KOPT-K1 (cell line): ENCODE data around the gene CRISP3.
"Not testable (repeated sequence)": the region's sequence is repeated elsewhere in the genome, so short reads cannot be mapped to it uniquely, and the experiment has no call there.

Experiments used
- H3K27ac ChIP-seq: fragments of 200-600 bp; sonication (generic); 2 replicates; pipeline ENCODE4 v1.5.1; 2016; ENCODE audit warnings: antibody characterized with exemption, mild to moderate bottlenecking, low read depth, low read length; ENCODE audit not compliant: poor library complexity, severe bottlenecking
- H3K36me3 ChIP-seq: fragments of 200-600 bp; sonication (generic); 2 replicates; pipeline ENCODE4 v1.5.1; 2017; ENCODE audit warnings: antibody characterized with exemption, mild to moderate bottlenecking, low read length, moderate library complexity; ENCODE audit not compliant: insufficient read depth
- H3K9me3 ChIP-seq: fragments of 200-600 bp; sonication (generic); 2 replicates; pipeline ENCODE4 v1.5.1; 2017; ENCODE audit warnings: antibody characterized with exemption, low read length, mild to moderate bottlenecking; ENCODE audit not compliant: insufficient read depth, poor library complexity, severe bottlenecking

Gene CRISP3

DNA sequence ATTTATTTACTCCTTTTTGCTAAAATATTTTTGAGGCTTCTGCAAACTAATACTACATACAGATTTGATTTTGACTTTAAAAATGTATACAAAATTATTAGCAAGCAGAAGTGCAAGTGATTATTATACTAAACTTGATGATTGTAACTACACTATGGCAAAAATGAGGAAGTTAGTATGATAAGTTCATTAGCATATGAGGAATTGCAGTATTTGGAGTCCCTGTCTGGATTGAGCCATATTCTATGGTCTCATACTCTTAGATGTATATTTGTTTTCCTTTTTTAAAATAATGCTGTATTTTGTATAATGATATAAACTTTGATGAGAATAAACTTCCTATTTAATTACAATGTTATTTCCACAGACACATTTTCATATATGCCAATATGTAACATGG is 13.9 kb downstream of the CRISP3 start:
- no peaks in the 10 kb centered on the region for H3K36me3 ChIP-seq
- no peak overlapping the region for H3K27ac ChIP-seq
- H3K9me3 ChIP-seq, result no peaks in the 10 kb centered on the region

DNA sequence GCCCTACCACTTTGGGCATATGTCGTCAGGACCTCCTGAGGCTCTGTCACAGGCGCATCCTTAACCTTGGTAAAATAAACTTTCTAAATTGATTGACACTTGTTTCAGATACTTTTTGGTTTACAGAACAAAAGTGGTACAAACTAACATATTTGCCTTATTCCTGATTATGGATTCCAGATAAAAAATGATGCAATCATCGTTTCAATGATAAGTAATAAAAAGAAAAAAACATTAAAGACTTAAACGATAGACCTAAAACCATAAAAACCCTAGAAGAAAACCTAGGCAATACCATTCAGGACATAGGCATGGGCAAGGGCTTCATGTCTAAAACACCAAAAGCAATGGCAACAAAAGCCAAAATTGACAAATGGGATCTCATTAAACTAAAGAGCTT is 20.3 kb downstream of the CRISP3 start:
- not testable (repeated sequence) for H3K36me3 ChIP-seq, H3K9me3 ChIP-seq, H3K27ac ChIP-seq

DNA sequence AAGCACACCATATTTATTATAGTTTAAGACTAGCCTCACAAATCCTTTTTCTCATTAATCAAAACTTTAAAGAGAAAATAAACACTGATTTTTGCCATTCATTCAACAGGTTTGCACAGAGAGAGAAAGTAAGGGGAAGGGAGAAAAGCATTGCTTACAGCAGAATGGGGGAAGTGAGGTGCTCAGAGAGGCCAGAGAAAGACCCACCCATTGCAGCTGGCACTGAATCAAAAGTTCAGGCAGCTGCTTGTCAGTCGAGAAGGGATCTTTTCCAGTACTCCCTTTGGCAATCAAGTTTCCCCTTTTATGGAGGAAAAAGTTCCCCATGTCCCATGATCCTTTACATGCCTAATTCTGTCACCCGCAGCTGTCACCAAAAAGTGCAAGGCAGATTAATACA is 22.9 kb downstream of the CRISP3 start:
- no peak overlapping the region for H3K27ac ChIP-seq
- H3K9me3 ChIP-seq, result no peaks in the 10 kb centered on the region
- no peaks in the 10 kb centered on the region for H3K36me3 ChIP-seq

DNA sequence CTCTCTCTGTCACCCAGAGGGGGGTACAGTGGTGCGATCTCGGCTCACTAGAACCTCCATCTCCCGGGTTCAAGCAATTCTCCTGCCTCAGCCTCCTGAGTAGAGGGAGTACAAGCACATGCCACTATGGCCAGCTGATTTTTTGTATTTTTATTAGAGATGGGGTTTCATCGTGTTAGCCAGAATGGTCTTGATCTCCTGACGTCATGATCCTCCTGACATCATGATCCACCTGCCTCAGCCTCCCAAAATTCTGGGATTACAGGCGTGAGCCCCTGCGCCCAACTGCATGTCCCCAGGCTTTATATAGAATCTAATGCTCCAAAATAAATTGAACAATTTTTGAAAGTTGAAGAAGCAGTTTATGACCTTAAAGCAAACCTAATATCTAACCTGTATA is 23.8 kb downstream of the CRISP3 start:
- Histone ChIP-seq H3K27ac (no peak overlapping the region), H3K36me3 (no peaks in the 10 kb centered on the region)

DNA sequence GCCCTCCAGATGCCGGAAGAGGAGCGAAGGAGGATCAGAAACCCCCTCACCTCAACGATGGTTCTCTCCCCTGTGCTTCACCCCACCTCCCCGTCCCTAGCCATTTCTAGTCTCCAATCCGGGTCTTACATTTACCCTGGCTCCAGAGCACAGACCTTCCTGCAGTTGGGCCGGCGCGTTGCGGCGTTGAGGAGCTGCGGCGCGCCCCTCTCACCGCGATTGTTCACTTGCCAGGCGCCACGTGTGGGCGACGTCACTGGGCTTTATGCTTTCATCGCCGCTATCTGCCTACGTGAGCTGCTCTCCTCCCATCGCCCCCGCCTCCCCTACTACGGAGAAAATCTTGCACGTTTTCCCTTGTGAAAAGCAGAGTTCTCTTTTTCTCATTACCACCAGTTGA is 30.8 kb downstream of the CRISP3 start, which contains the start of gene CRISP2:
TSS of gene CRISP2 (minus strand) at position 198 of the 400 bp plus-strand sequence. CDS start 4,347 bp downstream, outside the sequence.
- Histone ChIP-seq H3K27ac (no peak within 1 kb of the TSS), H3K9me3 (no peaks in the 10 kb centered on the region), H3K36me3 (no peaks in the 10 kb centered on the region)

More for the DNA sequence above, 23.8 kb downstream of the CRISP3 start:
- no peaks in the 10 kb centered on the region for H3K9me3 ChIP-seq

DNA sequence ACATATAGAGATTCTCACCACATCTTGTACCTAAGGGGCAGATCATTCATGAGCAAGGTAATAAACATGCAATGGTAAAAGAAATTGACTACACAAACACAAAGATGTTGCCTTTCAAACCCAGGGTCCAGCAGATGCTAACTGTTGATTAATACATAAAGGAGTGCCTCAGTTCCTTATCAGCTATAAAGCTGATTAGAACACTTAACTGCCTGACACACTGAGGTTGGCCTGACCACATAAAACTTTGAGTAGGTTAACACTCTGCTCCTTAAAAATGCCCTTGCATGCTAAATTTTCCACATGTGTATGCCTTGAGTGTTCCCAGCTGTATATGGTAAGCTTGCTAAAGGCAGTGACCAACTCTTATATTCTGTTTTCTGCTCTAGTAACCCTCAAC is 45.7 kb downstream of the CRISP3 start:
- Histone ChIP-seq H3K36me3 (no peaks in the 10 kb centered on the region), H3K9me3 (peaks cover 8% of the 10 kb centered on the region), H3K27ac (no peak overlapping the region)

DNA sequence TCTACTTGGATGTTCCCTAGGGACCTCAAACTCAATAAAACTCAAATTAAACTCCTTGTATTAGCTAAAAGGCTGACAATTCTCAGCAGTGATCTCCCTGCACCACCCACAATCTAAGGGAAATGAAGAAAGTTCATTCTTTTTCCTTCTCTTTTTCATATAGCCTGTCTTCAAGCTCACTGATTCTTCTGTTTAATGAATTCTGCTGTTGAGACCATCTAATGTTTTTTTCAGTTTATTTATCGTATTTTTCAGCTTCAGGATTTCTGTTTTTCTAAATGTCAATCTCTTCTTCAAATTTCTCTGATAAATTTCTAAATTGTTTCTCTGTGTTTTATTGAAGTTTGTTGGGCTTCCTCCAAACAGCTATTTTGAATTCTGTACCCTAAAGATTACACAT is 50.7 kb downstream of the CRISP3 start:
- H3K27ac ChIP-seq, result no peak overlapping the region
- H3K36me3 ChIP-seq, result no peaks in the 10 kb centered on the region
- H3K9me3 ChIP-seq, result peaks cover 8% of the 10 kb centered on the region

DNA sequence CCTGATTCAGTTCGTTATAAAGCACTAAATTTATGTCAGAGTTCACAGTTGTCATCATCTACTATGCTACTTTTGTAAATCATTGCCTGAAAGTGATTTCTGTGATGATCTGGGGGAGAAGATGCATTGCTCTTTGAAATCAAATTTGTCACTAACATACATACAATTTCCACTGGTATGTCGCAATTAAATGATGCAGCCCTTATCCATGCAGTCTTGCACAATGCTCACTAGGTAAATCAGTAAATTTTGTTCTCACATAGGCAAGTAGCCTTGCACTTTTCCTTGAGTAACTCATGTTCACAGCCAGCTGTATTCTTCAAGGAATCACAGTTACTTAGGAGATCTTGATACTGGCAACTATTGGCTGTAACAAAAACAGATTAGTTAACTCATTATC is 51.7 kb downstream of the CRISP3 start:
- Histone ChIP-seq H3K9me3 (peaks cover 8% of the 10 kb centered on the region), H3K27ac (no peak overlapping the region), H3K36me3 (no peaks in the 10 kb centered on the region)
